Medulla oblongata (tissue), 1 donor: ENCODE measurements around the gene DUSP8.
"Not testable (repeated sequence)": the region's sequence is repeated elsewhere in the genome, so short reads cannot be mapped to it uniquely, and the experiment has no call there.

ENCODE experiments used
- DNase-seq: peaks from one replicate; pipeline ENCODE4 v3.0.0-alpha.2; 2015; ENCODE audit errors: extremely low spot score

The DUSP8 gene, protein sequence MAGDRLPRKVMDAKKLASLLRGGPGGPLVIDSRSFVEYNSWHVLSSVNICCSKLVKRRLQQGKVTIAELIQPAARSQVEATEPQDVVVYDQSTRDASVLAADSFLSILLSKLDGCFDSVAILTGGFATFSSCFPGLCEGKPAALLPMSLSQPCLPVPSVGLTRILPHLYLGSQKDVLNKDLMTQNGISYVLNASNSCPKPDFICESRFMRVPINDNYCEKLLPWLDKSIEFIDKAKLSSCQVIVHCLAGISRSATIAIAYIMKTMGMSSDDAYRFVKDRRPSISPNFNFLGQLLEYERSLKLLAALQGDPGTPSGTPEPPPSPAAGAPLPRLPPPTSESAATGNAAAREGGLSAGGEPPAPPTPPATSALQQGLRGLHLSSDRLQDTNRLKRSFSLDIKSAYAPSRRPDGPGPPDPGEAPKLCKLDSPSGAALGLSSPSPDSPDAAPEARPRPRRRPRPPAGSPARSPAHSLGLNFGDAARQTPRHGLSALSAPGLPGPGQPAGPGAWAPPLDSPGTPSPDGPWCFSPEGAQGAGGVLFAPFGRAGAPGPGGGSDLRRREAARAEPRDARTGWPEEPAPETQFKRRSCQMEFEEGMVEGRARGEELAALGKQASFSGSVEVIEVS

DNA sequence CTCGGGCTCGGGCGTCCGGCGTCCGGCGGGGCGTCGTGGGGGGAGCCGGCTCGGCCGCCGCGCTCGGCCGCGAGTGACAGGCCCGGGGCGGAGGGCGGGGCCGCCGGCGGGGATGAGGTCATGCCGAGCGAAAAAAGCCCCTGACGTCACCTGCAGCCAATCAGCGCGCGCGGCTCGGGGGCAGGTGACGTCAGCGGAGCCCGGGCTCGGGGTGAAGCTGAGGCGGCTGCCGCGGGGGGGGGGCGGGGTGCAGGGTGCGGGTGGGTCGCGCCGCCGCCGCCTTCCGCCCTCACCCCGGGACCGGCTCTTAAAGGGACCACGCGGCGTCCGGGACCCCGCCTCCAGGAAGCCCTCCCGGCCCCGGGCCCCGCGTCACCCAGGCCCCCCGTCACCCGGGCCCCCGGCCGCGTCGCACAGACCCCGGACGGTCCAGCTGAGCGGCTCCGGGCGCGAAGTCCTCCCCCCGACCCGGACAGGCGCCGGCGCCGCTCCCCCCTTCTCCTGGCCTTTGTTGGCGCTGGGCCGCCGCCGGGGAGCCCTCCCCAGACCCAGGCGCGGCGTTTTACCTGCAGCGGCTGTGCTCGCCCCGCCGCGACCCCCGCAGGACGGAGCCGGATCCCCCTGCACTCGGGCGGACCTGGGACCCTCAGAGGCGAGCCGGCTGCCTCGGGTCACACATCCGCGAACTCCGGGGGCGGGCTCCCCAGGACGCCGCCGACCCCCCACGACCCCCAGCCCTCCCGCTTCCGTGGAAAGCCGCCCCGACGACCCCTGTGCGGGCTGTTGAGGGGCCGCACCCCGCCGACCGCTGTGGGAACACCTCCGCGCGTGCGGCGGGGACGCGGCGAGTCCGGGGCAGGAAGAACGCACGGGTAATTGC, at the start of gene DUSP8:
DUSP8 (minus strand) TSS at position 75 of the 880 bp plus-strand sequence. CDS start 6,445 bp downstream, outside the sequence.
- DNase-seq = peak; percentile 91

DNA sequence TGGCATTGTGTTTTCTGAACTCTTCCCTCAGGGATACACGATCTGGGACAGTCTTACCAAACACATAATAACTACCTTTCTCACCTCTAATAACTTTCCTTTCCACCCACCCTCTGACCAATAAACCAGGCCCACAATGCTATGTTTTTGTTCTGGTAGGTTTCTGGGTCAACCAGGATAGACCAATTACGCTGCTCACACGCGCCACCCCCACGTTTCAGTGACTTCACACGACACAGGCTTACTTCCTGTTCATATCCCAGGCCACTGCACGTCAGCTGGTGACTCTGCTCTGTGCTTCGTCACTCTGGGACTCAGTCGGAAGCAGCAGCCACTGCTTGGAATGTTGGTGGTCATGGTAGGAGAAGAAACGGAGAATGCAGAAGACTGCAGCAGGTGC, 47.4 kb upstream of the DUSP8 start:
- DNase-seq = no peak

DNA sequence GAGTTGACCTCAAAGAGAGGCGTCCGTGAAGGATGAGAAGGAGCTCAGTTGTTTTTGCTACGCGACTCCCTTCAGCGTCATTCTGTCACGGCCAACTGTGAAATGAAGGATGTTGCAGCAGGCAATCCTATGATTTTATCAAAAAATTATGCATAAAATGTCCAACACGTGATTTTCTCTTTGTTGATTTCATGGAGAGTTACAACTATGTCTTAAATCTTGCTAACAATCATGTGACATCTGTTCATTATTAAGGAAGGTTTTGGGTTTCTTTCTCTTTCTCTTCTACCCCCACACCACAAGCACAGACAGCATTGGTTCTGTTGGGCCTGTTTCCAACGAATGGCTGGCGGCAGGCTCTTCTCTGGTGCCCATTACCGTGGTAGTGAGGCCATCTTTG, 46.2 kb upstream of the DUSP8 start:
- DNase-seq = no peak

GRCh38 chr11:1608363-1608762, 36.3 kb upstream of the DUSP8 start, which contains the start of gene KRTAP5-3:
KRTAP5-3 (minus strand) TSS chr11:1608463; CDS start chr11:1608385, 78 bp downstream.
- DNase-seq = no peak

GRCh38 chr11:1607901-1608300, 35.8 kb upstream of the DUSP8 start:
- DNase-seq = not testable (repeated sequence)

- not testable (repeated sequence) for DNase-seq
These were observed 35.2 kb upstream of the DUSP8 start for GRCh38 chr11:1607156-1607845.

GRCh38 chr11:1605923-1606322, 33.9 kb upstream of the DUSP8 start:
- DNase-seq = not testable (repeated sequence)

GRCh38 chr11:1604711-1605110, 32.6 kb upstream of the DUSP8 start:
- no peak for DNase-seq

GRCh38 chr11:1604181-1604580, 32.1 kb upstream of the DUSP8 start:
- no peak for DNase-seq

DNA sequence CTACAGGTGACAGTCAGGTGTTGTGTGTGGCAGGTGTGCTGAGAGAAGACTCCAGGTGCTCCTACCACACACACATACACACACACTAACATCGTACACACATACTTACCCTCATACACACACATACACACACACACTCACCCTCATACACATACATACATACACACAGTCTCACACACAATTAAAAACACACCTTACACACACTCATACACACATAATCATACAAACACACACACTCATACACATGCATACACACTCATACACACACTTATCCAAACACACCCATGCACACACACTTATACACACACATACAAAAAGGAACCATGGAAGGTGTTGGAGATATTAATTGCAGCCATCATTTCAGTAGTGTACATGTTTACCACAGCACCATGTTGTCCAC, 31.6 kb upstream of the DUSP8 start:
- DNase-seq = no peak

- DNase-seq = not testable (repeated sequence)
These were observed 29.6 kb upstream of the DUSP8 start for GRCh38 chr11:1601663-1602062.

- peak; percentile 70 for DNase-seq
These were observed 28.6 kb upstream of the DUSP8 start for GRCh38 chr11:1600626-1601025.

GRCh38 chr11:1598816-1599215, 26.7 kb upstream of the DUSP8 start:
- DNase-seq = no peak

DNA sequence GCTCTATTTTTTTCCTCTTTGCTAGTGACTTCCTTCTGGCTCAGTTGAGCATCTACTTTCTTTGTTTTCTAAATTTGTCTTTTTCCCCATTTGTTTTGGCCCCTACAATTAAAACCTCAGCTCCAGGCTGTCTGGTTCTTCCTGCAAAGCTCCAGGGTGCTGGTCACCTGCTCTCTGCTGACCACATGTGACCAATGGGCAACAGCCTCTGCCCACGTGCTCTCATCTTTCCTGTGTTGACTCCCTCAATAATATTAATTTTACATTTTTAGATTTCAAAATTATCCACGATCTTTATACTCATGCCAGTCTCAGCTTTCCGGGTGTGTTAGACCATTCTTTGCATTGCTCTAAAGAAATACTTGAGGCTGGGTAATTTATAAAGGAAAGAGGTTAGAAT, 26.3 kb upstream of the DUSP8 start:
- DNase-seq = not testable (repeated sequence)

GRCh38 chr11:1597994-1598380, 25.9 kb upstream of the DUSP8 start, which contains the start of gene KRTAP5-2:
KRTAP5-2 (minus strand) TSS chr11:1598294; CDS start chr11:1598250, 44 bp downstream.
- DNase-seq = no peak

DNA sequence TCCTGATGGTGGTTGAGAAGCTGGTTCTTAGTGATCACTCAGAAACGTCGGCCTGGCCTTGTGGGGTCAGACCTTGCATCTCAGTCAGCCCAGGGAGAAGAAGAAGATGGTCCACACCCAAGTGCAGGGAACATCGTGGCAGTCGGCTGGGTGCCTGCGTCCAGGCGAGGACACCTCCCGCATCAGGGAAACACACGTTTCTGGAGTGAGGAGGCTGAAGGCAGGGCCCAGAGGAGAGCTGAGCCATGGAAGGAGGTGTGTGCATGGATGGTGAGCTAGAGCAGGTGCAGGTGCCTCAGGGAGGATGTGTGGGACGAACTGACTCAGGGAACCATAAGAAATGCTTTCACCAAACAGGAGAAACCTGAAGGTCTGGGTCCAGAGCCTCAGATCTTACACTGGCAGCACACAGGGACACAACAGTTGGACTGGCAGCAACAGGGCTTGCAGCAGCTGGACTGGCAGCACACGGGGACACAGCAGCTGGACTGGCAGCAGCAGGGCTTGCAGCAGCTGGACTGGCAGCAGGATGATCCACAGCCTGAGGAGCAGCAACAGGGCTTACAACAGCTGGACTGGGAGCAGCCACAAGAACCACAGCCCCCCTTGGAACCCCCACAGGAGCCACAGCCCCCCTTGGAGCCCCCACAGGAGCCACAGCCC, 25.4 kb upstream of the DUSP8 start:
- DNase-seq = no peak

DNA sequence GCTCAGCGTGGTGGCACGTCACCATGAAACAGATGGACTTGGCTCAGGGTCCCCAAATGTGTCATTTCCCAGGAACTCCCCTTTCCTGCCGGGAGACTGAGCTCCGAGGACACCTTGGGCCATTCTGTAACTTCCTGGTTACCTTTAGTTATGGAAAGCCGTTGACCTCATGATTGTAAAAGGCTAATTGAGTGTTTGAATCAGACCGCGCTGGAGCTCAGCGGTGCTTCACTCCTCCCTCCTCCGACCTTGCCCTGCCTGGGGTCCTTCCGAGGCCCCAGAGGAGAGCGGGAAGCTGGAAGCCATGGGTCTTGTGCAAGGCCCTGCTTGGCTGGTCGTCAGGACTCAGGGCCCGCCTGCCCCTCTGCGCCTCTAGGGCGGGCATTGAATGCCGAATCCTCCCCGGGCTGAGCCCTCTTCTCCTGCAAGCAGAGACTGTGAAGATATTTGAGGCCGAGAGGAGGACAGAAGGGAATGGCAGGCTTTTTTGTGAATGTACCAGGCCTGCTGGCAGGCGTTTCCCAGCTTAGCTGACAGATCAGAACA, 24.6 kb upstream of the DUSP8 start:
- DNase-seq = not testable (repeated sequence)

DNA sequence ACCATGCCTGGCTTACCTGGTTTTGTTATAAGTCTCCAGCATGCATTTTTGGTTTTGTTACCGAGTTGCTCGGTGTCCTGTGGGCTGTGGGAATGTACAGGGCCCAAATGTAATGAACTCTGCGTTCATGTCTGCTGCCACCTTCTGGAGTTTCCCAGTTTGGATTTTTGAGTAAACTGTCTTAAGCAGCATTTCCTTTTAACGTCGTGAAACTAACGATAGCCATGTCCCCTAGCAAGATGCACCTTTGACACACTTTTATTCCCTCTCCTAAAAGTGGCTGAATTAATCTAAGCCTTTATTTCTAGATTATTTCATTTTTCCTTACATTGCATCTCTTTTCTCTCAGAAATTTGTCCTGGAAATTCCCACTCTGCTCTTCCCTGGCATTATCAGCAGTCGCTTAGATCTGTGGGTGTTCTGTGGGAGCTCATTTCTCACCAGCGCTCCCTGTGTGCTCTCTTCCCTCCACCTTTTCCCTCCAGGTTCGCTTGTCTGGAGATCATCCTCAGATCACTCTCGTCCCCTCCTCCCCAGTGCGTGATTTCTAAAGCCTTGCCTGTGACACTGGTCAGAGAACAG, 24.0 kb upstream of the DUSP8 start:
- DNase-seq = not testable (repeated sequence)

GRCh38 chr11:1592628-1593027, 20.6 kb upstream of the DUSP8 start:
- no peak for DNase-seq

DNA sequence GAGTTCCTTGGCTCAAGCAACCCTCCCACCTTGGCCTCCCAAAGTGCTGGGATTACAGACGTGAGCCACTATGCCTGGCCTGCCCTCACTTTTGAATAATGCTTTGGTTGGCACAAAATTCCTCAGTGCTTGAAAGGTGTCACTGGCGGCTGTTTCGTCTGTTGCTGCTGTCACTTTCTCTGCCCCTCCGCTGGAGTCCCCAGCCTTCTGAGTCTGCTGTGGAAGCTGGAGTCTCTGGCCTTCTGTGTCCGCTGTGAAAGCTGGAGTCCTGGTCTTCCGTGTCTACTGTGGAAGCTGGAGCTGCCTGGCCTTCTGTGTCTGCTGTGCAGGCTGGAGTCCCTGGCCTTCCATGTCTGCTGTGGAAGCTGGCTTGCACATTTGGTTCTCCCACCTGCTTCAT, 17.9 kb upstream of the DUSP8 start:
- DNase-seq = no peak
